Naive thymus-derived CD4-positive, alpha-beta T cell (primary cell): Measurements from ENCODE around the gene DUSP14. TPM values are rescaled to one million over a fixed set of nuclear protein-coding genes. Genes with fewer than 3 reads are reported as not detected.
"Not testable (repeated sequence)": the region's sequence is repeated elsewhere in the genome, so short reads cannot be mapped to it uniquely, and the experiment has no call there.

ENCODE experiments used
- ATAC-seq: fragments of 150-1000 bp; cut with Tn5 transposase; 2 replicates; pipeline ENCODE4 v1.10.0; 2021; ENCODE audit warnings: mild to moderate bottlenecking, moderate library complexity
- CTCF ChIA-PET: fragments of 350-600 bp; sonication (Branson Sonifier 250); formaldehyde crosslinking; loops from one replicate; lab custom pipeline; 2021; ENCODE audit warnings: antibody characterized with exemption; lab: Charles Lee
- POLR2A ChIA-PET: fragments of 350-600 bp; sonication (Branson Sonifier 250); formaldehyde crosslinking; loops from one replicate; lab custom pipeline; 2021; ENCODE audit warnings: antibody characterized with exemption, inconsistent platforms; lab: Charles Lee
- DNase-seq, 9 donors: peaks; one replicate each; pipeline versions ENCODE4 v3.0.0 to v3.0.0-alpha.2; 2020 to 2022; ENCODE audit warnings: mixed read lengths in 1 of 9
- H3K27ac ChIP-seq: one replicate; pipeline ENCODE4 v1.7.0; 2013; ENCODE audit warnings: mild to moderate bottlenecking, low read depth, low read length, moderate library complexity
- H3K27me3 ChIP-seq, 2 donors: one replicate each; pipeline ENCODE4 v1.7.0; 2013; ENCODE audit warnings: low read length in 2 of 2, mild to moderate bottlenecking in 2 of 2, moderate library complexity in 2 of 2; ENCODE audit not compliant: control insufficient read depth in 2 of 2, insufficient read depth in 2 of 2
- H3K36me3 ChIP-seq, 3 experiments: 1 replicate in 2 of 3; 2 replicates in 1 of 3; pipeline ENCODE4 v1.7.0; 2013; ENCODE audit warnings: low read length in 3 of 3, mild to moderate bottlenecking in 3 of 3, moderate library complexity in 1 of 3; ENCODE audit not compliant: insufficient read depth in 3 of 3, control insufficient read depth in 2 of 3
- H3K4me1 ChIP-seq, 2 donors: one replicate each; pipeline ENCODE4 v1.7.0; 2013; ENCODE audit warnings: low read length in 2 of 2, mild to moderate bottlenecking in 2 of 2, moderate library complexity in 1 of 2; ENCODE audit not compliant: control insufficient read depth in 2 of 2, insufficient read depth in 2 of 2
- H3K4me3 ChIP-seq: 2 replicates; pipeline ENCODE4 v1.7.0; 2013; ENCODE audit warnings: mild to moderate bottlenecking, low read length
- H3K9me3 ChIP-seq, 3 experiments: 1 replicate in 2 of 3; 2 replicates in 1 of 3; pipeline ENCODE4 v1.7.0; 2013; ENCODE audit warnings: low read length in 3 of 3; ENCODE audit not compliant: control insufficient read depth in 2 of 3
- H3K27ac Mint-ChIP-seq, 9 donors: one replicate each; pipeline ENCODE4 v1.8.0; 2020 to 2022; ENCODE audit warnings: mixed read lengths in 9 of 9, mild to moderate bottlenecking in 8 of 9, moderate library complexity in 5 of 9, inconsistent platforms in 2 of 9
- H3K27me3 Mint-ChIP-seq, 5 donors: one replicate each; pipeline ENCODE4 v1.8.0; 2021 to 2022; ENCODE audit warnings: mixed read lengths in 5 of 5, mild to moderate bottlenecking in 1 of 5
- H3K36me3 Mint-ChIP-seq, 5 donors: one replicate each; pipeline ENCODE4 v1.8.0; 2020 to 2022; ENCODE audit warnings: mixed read lengths in 5 of 5, mild to moderate bottlenecking in 3 of 5, inconsistent platforms in 1 of 5
- H3K4me1 Mint-ChIP-seq, 7 donors: one replicate each; pipeline ENCODE4 v1.8.0; 2020 to 2022; ENCODE audit warnings: mixed read lengths in 7 of 7, mild to moderate bottlenecking in 3 of 7, inconsistent platforms in 1 of 7
- H3K4me3 Mint-ChIP-seq, 10 donors: one replicate each; pipeline ENCODE4 v1.8.0; 2020 to 2022; ENCODE audit warnings: mild to moderate bottlenecking in 10 of 10, mixed read lengths in 10 of 10, moderate library complexity in 6 of 10, inconsistent platforms in 2 of 10
- H3K9me3 Mint-ChIP-seq, 11 donors: one replicate each; pipeline ENCODE4 v1.8.0; 2020 to 2022; ENCODE audit warnings: mixed read lengths in 11 of 11, mild to moderate bottlenecking in 4 of 11, inconsistent platforms in 1 of 11, moderate library complexity in 1 of 11
- intact Hi-C, 2 donors: fragments of 100-400 bp; cut with micrococcal nuclease; formaldehyde crosslinking; loops; one replicate each; pipeline ENCODE4 v1.15.1; 2023
- polyA plus RNA-seq, 2 donors: library from polyadenylated mRNA; unstranded; fragments of 300-500 nt; fragmentation: Illumina TruSeq; gene quantifications; one replicate each; pipeline ENCODE4 v1.2.3, GENCODE V29; 2021
- total RNA-seq, 6 experiments: library from RNA in 5 of 6; stranded (reverse) in 5 of 6; gene quantifications; 1 replicate in 5 of 6; 2 replicates in 1 of 6; pipeline ENCODE4 v1.2.3 and lab custom pipeline; 2021 to 2026

Gene DUSP14
- total and polyA plus RNA-seq, 7 experiments from 2014 or later = 4.3 to 13.1 (median 9.5) TPM

DNA sequence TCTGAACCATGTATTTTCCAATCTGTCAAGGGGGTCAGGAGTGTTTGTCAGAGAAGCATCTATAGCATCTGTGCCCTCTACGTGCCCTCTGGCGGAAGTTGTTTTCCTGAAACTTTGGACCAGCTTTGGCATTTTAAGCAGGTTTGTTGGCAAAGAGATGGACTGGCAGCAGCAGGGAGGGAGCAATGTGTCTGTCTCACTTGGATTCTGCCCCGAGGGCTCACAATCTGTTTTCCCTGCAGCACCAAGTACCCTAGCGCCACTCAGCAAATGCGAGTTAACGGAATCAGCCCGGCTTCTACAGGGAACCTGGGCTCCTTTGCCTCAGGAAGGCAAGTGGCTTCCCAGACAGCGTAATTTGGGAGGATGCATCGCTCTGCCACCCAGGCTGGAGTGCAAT, 17.4 kb downstream of the DUSP14 start:
- Histone ChIP-seq H3K36me3 (peaks cover 0 to 1% (median 0%) of the 10 kb centered on the region in 3 experiments), H3K4me1 (peaks cover 0 to 6% of the 10 kb centered on the region in 2 donors), H3K4me3 (no peak overlapping the region), H3K9me3 (no peaks in the 10 kb centered on the region), H3K27ac (no peak overlapping the region), H3K27me3 (no peaks in the 10 kb centered on the region)
- Mint-ChIP-seq H3K27me3 (no peaks in the 10 kb centered on the region), H3K4me1 (peaks cover 12 to 23% (median 18%) of the 10 kb centered on the region in 7 donors), H3K36me3 (no peaks in the 10 kb centered on the region), H3K9me3 (no peaks in the 10 kb centered on the region), H3K4me3 (no peak overlapping the region), H3K27ac (peak overlapping the region in 2 of 9 donors; percentile 14 to 31)
- ATAC-seq (no peak), DNase-seq (no peak)
- CTCF ChIA-PET = no interaction called here
- POLR2A ChIA-PET = no interaction called here
- intact Hi-C loops = loop anchor here in 1 of 2 donors (2.0 kb wide), 1 partner anchor 16 kb away; no protein-coding TSS in a partner anchor

GRCh38 chr17:37510056-37510455, 20.4 kb downstream of the DUSP14 start:
- Mint-ChIP-seq H3K4me3 (no peak overlapping the region), H3K27ac (peak overlapping the region in 7 of 9 donors; percentile 30 to 83 (median 73)), H3K4me1 (peaks cover 10 to 23% (median 18%) of the 10 kb centered on the region in 7 donors), H3K9me3 (no peaks in the 10 kb centered on the region), H3K36me3 (peaks cover 0 to 3% (median 0%) of the 10 kb centered on the region in 5 donors), H3K27me3 (no peaks in the 10 kb centered on the region)
- intact Hi-C loops = no loop called here
- Histone ChIP-seq H3K27me3 (no peaks in the 10 kb centered on the region), H3K4me1 (peaks cover 0 to 6% of the 10 kb centered on the region in 2 donors), H3K4me3 (no peak overlapping the region), H3K27ac (no peak overlapping the region), H3K9me3 (no peaks in the 10 kb centered on the region), H3K36me3 (peaks cover 6 to 18% (median 6%) of the 10 kb centered on the region in 3 experiments)
- ChIA-PET CTCF (no interaction called here), POLR2A (no interaction called here)
- no peak for ATAC-seq
- DNase-seq = no peak

DNA sequence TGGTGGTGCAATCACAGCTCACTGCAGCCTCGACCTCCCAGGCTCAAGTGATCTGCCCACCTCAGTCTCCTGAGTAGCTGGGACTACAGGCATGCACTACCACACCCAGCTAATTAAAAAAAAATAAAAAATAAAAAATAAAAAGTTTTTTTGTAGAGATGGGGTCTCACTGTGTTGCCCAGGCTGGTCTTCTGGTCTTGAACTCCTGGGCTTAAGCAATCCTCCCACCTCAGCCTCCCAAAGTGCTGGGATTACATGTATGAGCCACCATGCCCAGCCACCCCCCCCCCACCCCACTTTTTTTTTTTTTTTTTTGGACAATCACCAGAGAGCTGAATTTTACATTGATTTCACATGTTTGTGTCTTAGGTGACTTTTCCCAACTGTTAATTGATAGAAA, 22.0 kb downstream of the DUSP14 start:
- ATAC-seq, H3K27ac ChIP-seq, H3K36me3 Mint-ChIP-seq, H3K9me3 ChIP-seq, H3K9me3 Mint-ChIP-seq, H3K4me3 ChIP-seq, intact Hi-C loops, POLR2A ChIA-PET, DNase-seq, H3K4me3 Mint-ChIP-seq, H3K4me1 ChIP-seq, H3K27me3 ChIP-seq, H3K27me3 Mint-ChIP-seq: not testable (repeated sequence)
- Mint-ChIP-seq H3K4me1 (peaks cover 7 to 20% (median 16%) of the 10 kb centered on the region in 7 donors), H3K27ac (peak overlapping the region in 1 of 9 donors; percentile 81)
- peaks cover 6 to 32% (median 12%) of the 10 kb centered on the region in 3 experiments for H3K36me3 ChIP-seq
- CTCF ChIA-PET = interaction anchor here (0.7 kb wide), 1 partner anchor 10 kb away, joined by 3 read pairs; no protein-coding TSS in a partner anchor

GRCh38 chr17:37512442-37513068, 22.9 kb downstream of the DUSP14 start:
- intact Hi-C loops = no loop called here
- H3K9me3 Mint-ChIP-seq = no peaks in the 10 kb centered on the region
- peaks cover 10 to 41% (median 12%) of the 10 kb centered on the region in 3 experiments for H3K36me3 ChIP-seq
- peak overlapping the region in 1 of 9 donors; percentile 57 for H3K27ac Mint-ChIP-seq
- H3K27me3 ChIP-seq = no peaks in the 10 kb centered on the region
- DNase-seq (no peak), ATAC-seq (no peak)
- H3K27ac ChIP-seq = no peak overlapping the region
- ChIA-PET CTCF (interaction anchor here (0.7 kb wide), 1 partner anchor 15 kb away, joined by 3 read pairs; no protein-coding TSS in a partner anchor), POLR2A (no interaction called here)
- peaks cover 0 to 6% (median 2%) of the 10 kb centered on the region in 5 donors for H3K36me3 Mint-ChIP-seq
- H3K4me1 ChIP-seq = peaks cover 0 to 6% of the 10 kb centered on the region in 2 donors
- no peak overlapping the region for H3K4me3 Mint-ChIP-seq
- H3K27me3 Mint-ChIP-seq = no peaks in the 10 kb centered on the region
- H3K9me3 ChIP-seq = no peaks in the 10 kb centered on the region
- H3K4me1 Mint-ChIP-seq = peaks cover 4 to 19% (median 16%) of the 10 kb centered on the region in 7 donors
- H3K4me3 ChIP-seq = no peak overlapping the region

DNA sequence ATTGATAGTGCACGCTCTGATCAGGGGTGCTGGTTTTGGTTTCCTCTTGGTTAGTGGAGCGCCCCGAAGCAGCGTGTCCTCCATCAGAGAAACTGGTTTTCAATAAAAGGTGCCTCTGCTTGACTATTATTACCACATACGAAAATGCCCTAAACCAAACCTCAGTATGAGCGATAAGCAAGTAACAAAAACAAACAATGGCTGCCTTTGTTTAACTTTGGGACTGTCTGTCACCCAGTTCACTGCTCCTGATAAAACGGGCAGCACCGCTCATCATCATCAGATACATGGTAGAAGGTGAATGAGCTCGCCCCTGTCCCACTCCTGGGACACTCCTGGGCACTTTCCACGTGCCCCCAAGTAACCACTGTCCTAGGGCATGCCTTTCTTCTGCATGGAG, 24.0 kb downstream of the DUSP14 start:
- H3K36me3 Mint-ChIP-seq = peaks cover 2 to 18% (median 9%) of the 10 kb centered on the region in 5 donors
- POLR2A ChIA-PET = no interaction called here
- H3K4me3 Mint-ChIP-seq = no peak overlapping the region
- Histone ChIP-seq H3K4me1 (peaks cover 0 to 6% of the 10 kb centered on the region in 2 donors), H3K9me3 (no peaks in the 10 kb centered on the region), H3K27ac (no peak overlapping the region), H3K4me3 (no peak overlapping the region), H3K36me3 (peaks cover 12 to 52% (median 16%) of the 10 kb centered on the region in 3 experiments), H3K27me3 (no peaks in the 10 kb centered on the region)
- peak overlapping the region in 1 of 9 donors; percentile 9 for H3K27ac Mint-ChIP-seq
- H3K27me3 Mint-ChIP-seq = no peaks in the 10 kb centered on the region
- intact Hi-C loops = no loop called here
- ATAC-seq = no peak
- H3K9me3 Mint-ChIP-seq = no peaks in the 10 kb centered on the region
- H3K4me1 Mint-ChIP-seq = peaks cover 4 to 19% (median 16%) of the 10 kb centered on the region in 7 donors
- DNase-seq = no peak
- CTCF ChIA-PET = no interaction called here

GRCh38 chr17:37516127-37516571, 26.5 kb downstream of the DUSP14 start:
- DNase-seq (no peak), ATAC-seq (no peak)
- Histone ChIP-seq H3K36me3 (peaks cover 12 to 77% (median 24%) of the 10 kb centered on the region in 3 experiments), H3K9me3 (no peaks in the 10 kb centered on the region), H3K4me3 (no peak overlapping the region), H3K4me1 (no peaks in the 10 kb centered on the region), H3K27ac (no peak overlapping the region), H3K27me3 (no peaks in the 10 kb centered on the region)
- no peaks in the 10 kb centered on the region for H3K9me3 Mint-ChIP-seq
- ChIA-PET POLR2A (interaction anchor here (0.7 to 1.4 kb wide), 2 partner anchors 12 to 26 kb away, joined by 3 read pairs; partner anchors contain the start of gene DUSP14), CTCF (interaction anchor here (0.6 kb wide), 1 partner anchor 10 kb away, joined by 4 read pairs; no protein-coding TSS in a partner anchor)
- H3K36me3 Mint-ChIP-seq = peaks cover 5 to 34% (median 12%) of the 10 kb centered on the region in 5 donors
- no peaks in the 10 kb centered on the region for H3K27me3 Mint-ChIP-seq
- H3K4me3 Mint-ChIP-seq = no peak overlapping the region
- H3K27ac Mint-ChIP-seq = peak overlapping the region in 4 of 9 donors; percentile 20 to 47 (median 32)
- intact Hi-C loops = no loop called here
- peaks cover 0 to 13% (median 2%) of the 10 kb centered on the region in 7 donors for H3K4me1 Mint-ChIP-seq
